Gastrocnemius medialis (tissue), 4 donors: ENCODE data around the gene SETX.

Source experiments
- CTCF ChIP-seq, 5 experiments: fragments of 450-650 bp in 3 of 5; fragments of 200-600 bp in 2 of 5; sonication (generic) in 2 of 5; IDR thresholded peaks in 4 of 5; conservative IDR thresholded peaks in 1 of 5; 1 replicate in 4 of 5; 2 replicates in 1 of 5; pipeline ENCODE4 v1.5.1; 2016 to 2019; ENCODE audit warnings: antibody characterized with exemption in 5 of 5, mild to moderate bottlenecking in 3 of 5, moderate library complexity in 3 of 5
- POLR2A ChIP-seq, 2 donors: fragments of 450-650 bp; IDR thresholded peaks; one replicate each; pipeline ENCODE4 v1.6.1; 2017; ENCODE audit warnings: antibody characterized with exemption in 2 of 2, mild to moderate bottlenecking in 2 of 2, moderate library complexity in 2 of 2

GRCh38 chr9:132241840-132242620, 112.8 kb downstream of the SETX start:
- TF ChIP-seq CTCF (IDR thresholded peaks at IDR 0.05 in 4 of 5, conservative IDR thresholded peaks at IDR 0.05 in 1 of 5) (no peak), POLR2A (IDR thresholded peaks at IDR 0.05) (no peak)
